Measurements from ENCODE around the gene BRINP3. TPM values are rescaled to one million over a fixed set of nuclear protein-coding genes. Genes with fewer than 3 reads are reported as not detected.

Gene BRINP3
- total and polyA plus RNA-seq, 9 of the 15 experiments (the other 6 are each of a cell fraction or from before 2014, with no cell fraction given) = 0.09 to 0.75 (median 0.19) TPM; not detected in 1

DNA sequence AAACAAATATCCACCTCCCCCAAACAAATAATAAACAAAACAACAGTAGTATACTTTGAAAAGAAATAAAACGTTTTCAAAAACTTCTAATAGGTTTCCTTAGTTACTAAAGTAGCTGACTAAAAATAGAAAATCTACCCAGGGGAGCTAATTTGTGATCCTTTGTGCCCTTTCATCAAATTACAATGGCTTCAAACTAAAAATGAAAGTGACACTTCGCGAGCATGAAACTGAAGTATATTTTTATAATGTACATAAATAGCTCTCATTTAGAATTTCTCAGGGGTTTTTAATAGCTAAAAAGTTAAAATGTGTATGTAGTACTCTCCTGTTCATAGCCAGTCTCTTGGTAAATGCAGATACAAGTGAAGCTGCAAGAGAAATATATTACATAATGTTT lies 78.4 kb downstream of the BRINP3 start (continued):
- TF ChIP-seq, protein P1, sequence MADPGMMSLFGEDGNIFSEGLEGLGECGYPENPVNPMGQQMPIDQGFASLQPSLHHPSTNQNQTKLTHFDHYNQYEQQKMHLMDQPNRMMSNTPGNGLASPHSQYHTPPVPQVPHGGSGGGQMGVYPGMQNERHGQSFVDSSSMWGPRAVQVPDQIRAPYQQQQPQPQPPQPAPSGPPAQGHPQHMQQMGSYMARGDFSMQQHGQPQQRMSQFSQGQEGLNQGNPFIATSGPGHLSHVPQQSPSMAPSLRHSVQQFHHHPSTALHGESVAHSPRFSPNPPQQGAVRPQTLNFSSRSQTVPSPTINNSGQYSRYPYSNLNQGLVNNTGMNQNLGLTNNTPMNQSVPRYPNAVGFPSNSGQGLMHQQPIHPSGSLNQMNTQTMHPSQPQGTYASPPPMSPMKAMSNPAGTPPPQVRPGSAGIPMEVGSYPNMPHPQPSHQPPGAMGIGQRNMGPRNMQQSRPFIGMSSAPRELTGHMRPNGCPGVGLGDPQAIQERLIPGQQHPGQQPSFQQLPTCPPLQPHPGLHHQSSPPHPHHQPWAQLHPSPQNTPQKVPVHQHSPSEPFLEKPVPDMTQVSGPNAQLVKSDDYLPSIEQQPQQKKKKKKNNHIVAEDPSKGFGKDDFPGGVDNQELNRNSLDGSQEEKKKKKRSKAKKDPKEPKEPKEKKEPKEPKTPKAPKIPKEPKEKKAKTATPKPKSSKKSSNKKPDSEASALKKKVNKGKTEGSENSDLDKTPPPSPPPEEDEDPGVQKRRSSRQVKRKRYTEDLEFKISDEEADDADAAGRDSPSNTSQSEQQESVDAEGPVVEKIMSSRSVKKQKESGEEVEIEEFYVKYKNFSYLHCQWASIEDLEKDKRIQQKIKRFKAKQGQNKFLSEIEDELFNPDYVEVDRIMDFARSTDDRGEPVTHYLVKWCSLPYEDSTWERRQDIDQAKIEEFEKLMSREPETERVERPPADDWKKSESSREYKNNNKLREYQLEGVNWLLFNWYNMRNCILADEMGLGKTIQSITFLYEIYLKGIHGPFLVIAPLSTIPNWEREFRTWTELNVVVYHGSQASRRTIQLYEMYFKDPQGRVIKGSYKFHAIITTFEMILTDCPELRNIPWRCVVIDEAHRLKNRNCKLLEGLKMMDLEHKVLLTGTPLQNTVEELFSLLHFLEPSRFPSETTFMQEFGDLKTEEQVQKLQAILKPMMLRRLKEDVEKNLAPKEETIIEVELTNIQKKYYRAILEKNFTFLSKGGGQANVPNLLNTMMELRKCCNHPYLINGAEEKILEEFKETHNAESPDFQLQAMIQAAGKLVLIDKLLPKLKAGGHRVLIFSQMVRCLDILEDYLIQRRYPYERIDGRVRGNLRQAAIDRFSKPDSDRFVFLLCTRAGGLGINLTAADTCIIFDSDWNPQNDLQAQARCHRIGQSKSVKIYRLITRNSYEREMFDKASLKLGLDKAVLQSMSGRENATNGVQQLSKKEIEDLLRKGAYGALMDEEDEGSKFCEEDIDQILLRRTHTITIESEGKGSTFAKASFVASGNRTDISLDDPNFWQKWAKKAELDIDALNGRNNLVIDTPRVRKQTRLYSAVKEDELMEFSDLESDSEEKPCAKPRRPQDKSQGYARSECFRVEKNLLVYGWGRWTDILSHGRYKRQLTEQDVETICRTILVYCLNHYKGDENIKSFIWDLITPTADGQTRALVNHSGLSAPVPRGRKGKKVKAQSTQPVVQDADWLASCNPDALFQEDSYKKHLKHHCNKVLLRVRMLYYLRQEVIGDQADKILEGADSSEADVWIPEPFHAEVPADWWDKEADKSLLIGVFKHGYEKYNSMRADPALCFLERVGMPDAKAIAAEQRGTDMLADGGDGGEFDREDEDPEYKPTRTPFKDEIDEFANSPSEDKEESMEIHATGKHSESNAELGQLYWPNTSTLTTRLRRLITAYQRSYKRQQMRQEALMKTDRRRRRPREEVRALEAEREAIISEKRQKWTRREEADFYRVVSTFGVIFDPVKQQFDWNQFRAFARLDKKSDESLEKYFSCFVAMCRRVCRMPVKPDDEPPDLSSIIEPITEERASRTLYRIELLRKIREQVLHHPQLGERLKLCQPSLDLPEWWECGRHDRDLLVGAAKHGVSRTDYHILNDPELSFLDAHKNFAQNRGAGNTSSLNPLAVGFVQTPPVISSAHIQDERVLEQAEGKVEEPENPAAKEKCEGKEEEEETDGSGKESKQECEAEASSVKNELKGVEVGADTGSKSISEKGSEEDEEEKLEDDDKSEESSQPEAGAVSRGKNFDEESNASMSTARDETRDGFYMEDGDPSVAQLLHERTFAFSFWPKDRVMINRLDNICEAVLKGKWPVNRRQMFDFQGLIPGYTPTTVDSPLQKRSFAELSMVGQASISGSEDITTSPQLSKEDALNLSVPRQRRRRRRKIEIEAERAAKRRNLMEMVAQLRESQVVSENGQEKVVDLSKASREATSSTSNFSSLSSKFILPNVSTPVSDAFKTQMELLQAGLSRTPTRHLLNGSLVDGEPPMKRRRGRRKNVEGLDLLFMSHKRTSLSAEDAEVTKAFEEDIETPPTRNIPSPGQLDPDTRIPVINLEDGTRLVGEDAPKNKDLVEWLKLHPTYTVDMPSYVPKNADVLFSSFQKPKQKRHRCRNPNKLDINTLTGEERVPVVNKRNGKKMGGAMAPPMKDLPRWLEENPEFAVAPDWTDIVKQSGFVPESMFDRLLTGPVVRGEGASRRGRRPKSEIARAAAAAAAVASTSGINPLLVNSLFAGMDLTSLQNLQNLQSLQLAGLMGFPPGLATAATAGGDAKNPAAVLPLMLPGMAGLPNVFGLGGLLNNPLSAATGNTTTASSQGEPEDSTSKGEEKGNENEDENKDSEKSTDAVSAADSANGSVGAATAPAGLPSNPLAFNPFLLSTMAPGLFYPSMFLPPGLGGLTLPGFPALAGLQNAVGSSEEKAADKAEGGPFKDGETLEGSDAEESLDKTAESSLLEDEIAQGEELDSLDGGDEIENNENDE (IDR thresholded peaks at IDR 0.05; ENCODE audit: low read depth, low read length) = no peak
